Neuronal stem cell (in vitro differentiated cells): ENCODE data around the gene RPL35.

Experiments used
- DNase-seq: peaks from one replicate; pipeline ENCODE4 v3.0.0-alpha.2; 2013; ENCODE audit warnings: low spot score
- H2AFZ ChIP-seq: one replicate; pipeline ENCODE4 v1.6.1; 2013; ENCODE audit warnings: mild to moderate bottlenecking, low read length, inconsistent platforms
- H2AK5ac ChIP-seq: 2 replicates; pipeline ENCODE4 v1.6.1; 2013; ENCODE audit warnings: low read depth, mild to moderate bottlenecking, inconsistent platforms, low read length, moderate library complexity, mixed read lengths
- H2BK120ac ChIP-seq: 2 replicates; pipeline ENCODE4 v1.6.1; 2013; ENCODE audit warnings: low read depth, mild to moderate bottlenecking, inconsistent platforms, low read length, moderate library complexity, mixed read lengths
- H2BK12ac ChIP-seq: one replicate; pipeline ENCODE4 v1.6.1; 2013; ENCODE audit warnings: low read length, inconsistent platforms
- H2BK15ac ChIP-seq: 2 replicates; pipeline ENCODE4 v1.6.1; 2013; ENCODE audit warnings: mild to moderate bottlenecking, low read length, inconsistent platforms, mixed read lengths
- H2BK5ac ChIP-seq: one replicate; pipeline ENCODE4 v1.6.1; 2013; ENCODE audit warnings: inconsistent platforms, mild to moderate bottlenecking, low read length, moderate library complexity
- H3K14ac ChIP-seq: one replicate; pipeline ENCODE4 v1.6.1; 2013; ENCODE audit warnings: low read length, inconsistent platforms
- H3K18ac ChIP-seq: 2 replicates; pipeline ENCODE4 v1.6.1; 2013; ENCODE audit warnings: low read length, inconsistent platforms
- H3K23ac ChIP-seq: 2 replicates; pipeline ENCODE4 v1.6.1; 2013; ENCODE audit warnings: low read depth, mild to moderate bottlenecking, mixed read lengths, low read length, inconsistent platforms; ENCODE audit not compliant: poor library complexity
- H3K27ac ChIP-seq: replicated peaks from 3 replicates; pipeline ENCODE4 v1.5.1; 2013; ENCODE audit warnings: low read length, inconsistent platforms
- H3K27me3 ChIP-seq, 3 experiments: 2 replicates each; pipeline ENCODE4 v1.6.1; 2013; ENCODE audit warnings: low read length in 3 of 3, mild to moderate bottlenecking in 2 of 3, inconsistent platforms in 1 of 3, low read depth in 1 of 3, mixed read lengths in 1 of 3, moderate library complexity in 1 of 3; ENCODE audit not compliant: control insufficient read depth in 3 of 3, insufficient read depth in 3 of 3
- H3K36me3 ChIP-seq, 2 donors: replicated peaks in 1 of 2; 2 replicates each; pipeline ENCODE4 v1.6.1; 2013; ENCODE audit warnings: low read length in 2 of 2; ENCODE audit not compliant: control insufficient read depth in 2 of 2, insufficient read depth in 2 of 2
- H3K4ac ChIP-seq: 2 replicates; pipeline ENCODE4 v1.6.1; 2013; ENCODE audit warnings: inconsistent platforms, mild to moderate bottlenecking, low read length, moderate library complexity
- H3K4me1 ChIP-seq, 2 donors: 1 replicate in 1 of 2; 2 replicates in 1 of 2; pipeline ENCODE4 v1.6.1; 2013; ENCODE audit warnings: low read length in 2 of 2, low read depth in 1 of 2; ENCODE audit not compliant: control insufficient read depth in 2 of 2, insufficient read depth in 1 of 2
- H3K4me2 ChIP-seq: one replicate; pipeline ENCODE4 v1.6.1; 2013; ENCODE audit warnings: mild to moderate bottlenecking, low read length, inconsistent platforms; ENCODE audit not compliant: insufficient read depth, poor library complexity, severe bottlenecking
- H3K4me3 ChIP-seq, 2 donors: 2 replicates each; pipeline ENCODE4 v1.5.1; 2013; ENCODE audit warnings: low read length in 2 of 2, mild to moderate bottlenecking in 2 of 2, inconsistent platforms in 1 of 2, moderate library complexity in 1 of 2
- H3K79me1 ChIP-seq: one replicate; pipeline ENCODE4 v1.6.1; 2013; ENCODE audit warnings: low read depth, mild to moderate bottlenecking, inconsistent platforms, low read length, moderate library complexity
- H3K9ac ChIP-seq: one replicate; pipeline ENCODE4 v1.6.1; 2013; ENCODE audit warnings: mild to moderate bottlenecking, low read depth, low read length, inconsistent platforms; ENCODE audit not compliant: poor library complexity
- H3K9me3 ChIP-seq, 2 donors: replicated peaks in 1 of 2; 2 replicates each; pipeline versions ENCODE3 to v1.6.1; 2013; ENCODE audit warnings: low read length in 2 of 2, mild to moderate bottlenecking in 2 of 2, inconsistent platforms in 1 of 2, low read depth in 1 of 2, mixed read lengths in 1 of 2, moderate library complexity in 1 of 2; ENCODE audit not compliant: control insufficient read depth in 2 of 2, insufficient read depth in 1 of 2
- H4K8ac ChIP-seq: one replicate; pipeline ENCODE4 v1.6.1; 2013; ENCODE audit warnings: low read depth, mild to moderate bottlenecking, inconsistent platforms, low read length, moderate library complexity
- H4K91ac ChIP-seq: one replicate; pipeline ENCODE4 v1.6.1; 2013; ENCODE audit warnings: low read length, low read depth, mild to moderate bottlenecking, inconsistent platforms; ENCODE audit not compliant: poor library complexity
- WGBS, 2 donors: extraction: QIAGEN DNeasy Blood & Tissue Kit; methylation state at CpG; one replicate each; pipeline ENCODE4 v1.1.7; 2013; ENCODE audit warnings: missing lambda C conversion rate in 2 of 2, mixed read lengths in 1 of 2; ENCODE audit not compliant: insufficient read length in 2 of 2, insufficient replicate concordance in 1 of 2; ENCODE audit errors: extremely low coverage in 2 of 2; 5-methylcytosine and 5-hydroxymethylcytosine counted together

RPL35 gene

GRCh38 chr9:124885551-124885950 is 23.8 kb upstream of the RPL35 start:
- H3K18ac ChIP-seq = no peak overlapping the region
- no peak overlapping the region for H2BK12ac ChIP-seq
- H3K79me1 ChIP-seq = peaks cover 4% of the 10 kb centered on the region
- H3K9me3 ChIP-seq = no peaks in the 10 kb centered on the region
- no peak overlapping the region for H4K8ac ChIP-seq
- H3K4me2 ChIP-seq = no peak overlapping the region
- no peak overlapping the region for H4K91ac ChIP-seq
- no CpG with 5 or more reads among the region's 4 CpGs for WGBS, 2 donors
- H3K27ac ChIP-seq = no peak overlapping the region
- H2BK5ac ChIP-seq = no peak overlapping the region
- H3K9ac ChIP-seq = no peak overlapping the region
- H2BK15ac ChIP-seq = no peak overlapping the region
- H2AFZ ChIP-seq = no peak overlapping the region
- H3K4me3 ChIP-seq = peak overlapping the region in 1 of 2 donors; percentile 49
- no peak overlapping the region for H2AK5ac ChIP-seq
- H3K4me1 ChIP-seq = peaks cover 0 to 2% of the 10 kb centered on the region in 2 donors
- H3K14ac ChIP-seq = no peak overlapping the region
- no peak for DNase-seq
- no peak overlapping the region for H3K23ac ChIP-seq
- H3K27me3 ChIP-seq = no peaks in the 10 kb centered on the region
- H2BK120ac ChIP-seq = no peak overlapping the region
- no peak overlapping the region for H3K4ac ChIP-seq
- H3K36me3 ChIP-seq = peaks cover 31 to 81% of the 10 kb centered on the region in 2 donors

GRCh38 chr9:124884376-124884775 is 22.6 kb upstream of the RPL35 start:
- Histone ChIP-seq H4K91ac (no peak overlapping the region), H3K4me2 (no peak overlapping the region), H3K9ac (no peak overlapping the region), H2BK120ac (no peak overlapping the region), H3K79me1 (peaks cover 4% of the 10 kb centered on the region), H3K18ac (no peak overlapping the region), H3K36me3 (peaks cover 28 to 81% of the 10 kb centered on the region in 2 donors), H2AK5ac (no peak overlapping the region), H4K8ac (no peak overlapping the region), H3K27me3 (no peaks in the 10 kb centered on the region), H3K4me1 (peaks cover 0 to 2% of the 10 kb centered on the region in 2 donors), H3K9me3 (no peaks in the 10 kb centered on the region), H3K27ac (no peak overlapping the region), H3K4ac (no peak overlapping the region), H2BK12ac (no peak overlapping the region), H3K14ac (no peak overlapping the region), H3K4me3 (no peak overlapping the region), H2BK5ac (no peak overlapping the region), H3K23ac (no peak overlapping the region), H2AFZ (no peak overlapping the region), H2BK15ac (no peak overlapping the region)
- no CpG with 5 or more reads among the region's 4 CpGs for WGBS, 2 donors
- no peak for DNase-seq

- Histone ChIP-seq H2BK5ac (no peak overlapping the region), H2AFZ (no peak overlapping the region), H3K79me1 (peaks cover 4% of the 10 kb centered on the region), H2BK12ac (no peak overlapping the region), H3K4me1 (peaks cover 0 to 2% of the 10 kb centered on the region in 2 donors), H4K8ac (no peak overlapping the region), H3K18ac (no peak overlapping the region), H3K23ac (no peak overlapping the region), H3K9me3 (no peaks in the 10 kb centered on the region), H3K36me3 (peaks cover 19 to 83% of the 10 kb centered on the region in 2 donors), H3K27ac (no peak overlapping the region), H4K91ac (no peak overlapping the region), H3K9ac (peak overlapping the region; percentile 5), H3K4me3 (no peak overlapping the region), H3K4me2 (no peak overlapping the region), H2AK5ac (no peak overlapping the region), H3K27me3 (no peaks in the 10 kb centered on the region), H3K14ac (no peak overlapping the region), H2BK15ac (no peak overlapping the region), H2BK120ac (no peak overlapping the region), H3K4ac (no peak overlapping the region)
- no peak for DNase-seq
- no CpG with 5 or more reads among the region's 13 CpGs for WGBS, 2 donors
These were observed 20.5 kb upstream of the RPL35 start for GRCh38 chr9:124882231-124882630.

GRCh38 chr9:124881138-124881743 is 19.5 kb upstream of the RPL35 start:
- Histone ChIP-seq H3K4me1 (peaks cover 0 to 2% of the 10 kb centered on the region in 2 donors), H4K8ac (no peak overlapping the region), H2BK15ac (no peak overlapping the region), H3K18ac (no peak overlapping the region), H2BK5ac (no peak overlapping the region), H3K36me3 (peaks cover 20 to 83% of the 10 kb centered on the region in 2 donors), H3K27me3 (no peaks in the 10 kb centered on the region), H3K27ac (no peak overlapping the region), H3K14ac (no peak overlapping the region), H2BK12ac (no peak overlapping the region), H3K4me2 (no peak overlapping the region), H4K91ac (no peak overlapping the region), H3K23ac (no peak overlapping the region), H3K9me3 (no peaks in the 10 kb centered on the region), H2AFZ (no peak overlapping the region), H2AK5ac (no peak overlapping the region), H2BK120ac (no peak overlapping the region), H3K9ac (no peak overlapping the region), H3K79me1 (no peaks in the 10 kb centered on the region), H3K4me3 (no peak overlapping the region), H3K4ac (no peak overlapping the region)
- no peak for DNase-seq
- no CpG with 5 or more reads among the region's 16 CpGs for WGBS, 2 donors
